CD14-positive monocyte (primary cell): Measurements from ENCODE around the gene TEPSIN. TPM values are rescaled to one million over a fixed set of nuclear protein-coding genes. Genes with fewer than 3 reads are reported as not detected.
A peak's percentile ranks its signal among the peaks of the same experiment; 100 is the strongest.

Experiments used
- DNase-seq, 3 donors: peaks; one replicate each; pipeline ENCODE4 v3.0.0-alpha.2; 2011 to 2022
- H2AFZ ChIP-seq: 2 replicates; pipeline ENCODE4 v1.6.0; 2012; ENCODE audit warnings: mild to moderate bottlenecking, low read depth, low read length, inconsistent platforms; ENCODE audit not compliant: insufficient read depth, poor library complexity, severe bottlenecking
- H3K27ac ChIP-seq, 2 donors: 1 replicate in 1 of 2; 2 replicates in 1 of 2; pipeline ENCODE4 v1.5.1; 2012 to 2013; ENCODE audit warnings: low read length in 2 of 2, control low read depth in 1 of 2, inconsistent platforms in 1 of 2, low read depth in 1 of 2, mild to moderate bottlenecking in 1 of 2
- H3K27me3 ChIP-seq, 2 donors: one replicate each; pipeline versions ENCODE4 v1.6.0 to v1.6.1; 2011 to 2013; ENCODE audit warnings: low read length in 2 of 2; ENCODE audit not compliant: control insufficient read depth in 2 of 2, insufficient read depth in 2 of 2
- H3K36me3 ChIP-seq, 2 donors: replicated peaks in 1 of 2; 1 replicate in 1 of 2; 2 replicates in 1 of 2; pipeline versions ENCODE4 v1.5.1 to v1.6.1; 2012 to 2013; ENCODE audit warnings: low read length in 2 of 2, control low read depth in 1 of 2, inconsistent platforms in 1 of 2, mild to moderate bottlenecking in 1 of 2; ENCODE audit not compliant: insufficient read depth in 2 of 2, control insufficient read depth in 1 of 2
- H3K4me1 ChIP-seq, 2 donors: 1 replicate in 1 of 2; 2 replicates in 1 of 2; pipeline versions ENCODE4 v1.5.1 to v1.6.1; 2012 to 2013; ENCODE audit warnings: low read length in 2 of 2, control low read depth in 1 of 2, inconsistent platforms in 1 of 2, mild to moderate bottlenecking in 1 of 2, moderate library complexity in 1 of 2; ENCODE audit not compliant: insufficient read depth in 2 of 2, control insufficient read depth in 1 of 2
- H3K4me2 ChIP-seq: replicated peaks from 2 replicates; pipeline ENCODE3; 2012; ENCODE audit warnings: low read length, moderate library complexity, mild to moderate bottlenecking; ENCODE audit not compliant: poor library complexity, severe bottlenecking; ENCODE audit errors: extremely low read depth
- H3K4me3 ChIP-seq, 3 experiments: fragments of 200-600 bp in 1 of 3; sonication (generic) in 1 of 3; replicated peaks in 1 of 3; 1 replicate in 2 of 3; 2 replicates in 1 of 3; pipeline ENCODE4 v1.5.1; 2011 to 2013; ENCODE audit warnings: low read length in 3 of 3, mild to moderate bottlenecking in 3 of 3, control low read depth in 2 of 3, low read depth in 2 of 3, inconsistent platforms in 1 of 3, moderate library complexity in 1 of 3
- H3K79me2 ChIP-seq: 2 replicates; pipeline ENCODE4 v1.6.0; 2012; ENCODE audit warnings: mild to moderate bottlenecking, control low read depth, inconsistent platforms, low read length, moderate library complexity; ENCODE audit not compliant: insufficient read depth
- H3K9ac ChIP-seq: 2 replicates; pipeline ENCODE4 v1.6.0; 2017; ENCODE audit warnings: low read length, mild to moderate bottlenecking; ENCODE audit not compliant: insufficient read depth, poor library complexity, severe bottlenecking
- H3K9me3 ChIP-seq, 2 donors: replicated peaks in 1 of 2; 1 replicate in 1 of 2; 2 replicates in 1 of 2; pipeline versions ENCODE4 v1.5.1 to v1.6.1; 2012 to 2013; ENCODE audit warnings: low read length in 2 of 2, control low read depth in 1 of 2; ENCODE audit not compliant: control insufficient read depth in 1 of 2, insufficient read depth in 1 of 2
- H4K20me1 ChIP-seq: 2 replicates; pipeline ENCODE4 v1.6.0; 2012; ENCODE audit warnings: mild to moderate bottlenecking, low read length, control low read depth, moderate library complexity; ENCODE audit not compliant: insufficient read depth
- H3K27ac Mint-ChIP-seq, 7 donors: one replicate each; pipeline ENCODE4 v1.8.0; 2020; ENCODE audit warnings: mild to moderate bottlenecking in 7 of 7, mixed read lengths in 7 of 7, moderate library complexity in 6 of 7, inconsistent platforms in 2 of 7
- H3K27me3 Mint-ChIP-seq, 3 donors: one replicate each; pipeline ENCODE4 v1.8.0; 2021 to 2022; ENCODE audit warnings: low read depth in 3 of 3, mild to moderate bottlenecking in 3 of 3, mixed read lengths in 3 of 3, moderate library complexity in 3 of 3, inconsistent platforms in 1 of 3
- H3K36me3 Mint-ChIP-seq, 2 donors: one replicate each; pipeline ENCODE4 v1.8.0; 2020; ENCODE audit warnings: mixed read lengths in 2 of 2, inconsistent platforms in 1 of 2, mild to moderate bottlenecking in 1 of 2
- H3K4me1 Mint-ChIP-seq: one replicate; pipeline ENCODE4 v1.8.0; 2020; ENCODE audit warnings: mild to moderate bottlenecking, mixed read lengths
- H3K4me3 Mint-ChIP-seq, 2 donors: one replicate each; pipeline ENCODE4 v1.8.0; 2020; ENCODE audit warnings: mild to moderate bottlenecking in 2 of 2, mixed read lengths in 2 of 2, moderate library complexity in 1 of 2
- H3K9me3 Mint-ChIP-seq, 7 donors: one replicate each; pipeline ENCODE4 v1.8.0; 2020 to 2022; ENCODE audit warnings: mixed read lengths in 7 of 7, mild to moderate bottlenecking in 6 of 7, moderate library complexity in 6 of 7, inconsistent platforms in 2 of 7
- CTCF ChIP-seq: fragments of 200-600 bp; IDR thresholded peaks from one replicate; pipeline ENCODE4 v1.8.0; 2022; ENCODE audit warnings: antibody characterized with exemption, mild to moderate bottlenecking
- WGBS: methylation state at CpG from one replicate; pipeline ENCODE4 v1.1.5; 2013; ENCODE audit warnings: missing lambda C conversion rate; ENCODE audit not compliant: insufficient coverage; 5-methylcytosine and 5-hydroxymethylcytosine counted together
- intact Hi-C, 2 donors: fragments of 100-400 bp; cut with micrococcal nuclease; formaldehyde crosslinking; loops; one replicate each; pipeline versions ENCODE4 v1.15.0 to v1.15.1; 2023
- polyA plus RNA-seq, 3 donors: library from polyadenylated mRNA; depleted of rRNA in 1 of 3; unstranded in 2 of 3; stranded (reverse) in 1 of 3; fragments of 300-500 nt in 2 of 3; fragments of >200 nt in 1 of 3; fragmentation: Illumina TruSeq in 2 of 3; gene quantifications; 1 replicate in 2 of 3; 2 replicates in 1 of 3; pipeline ENCODE4 v1.2.3, GENCODE V29; 2012 to 2021

Gene TEPSIN
- polyA plus RNA-seq, 3 donors = 3.4 to 136 (median 4.5) TPM

- Mint-ChIP-seq H3K27ac (peak overlapping the region in 1 of 7 donors; percentile 42), H3K9me3 (peaks cover 0 to 7% (median 0%) of the 10 kb centered on the region in 7 donors), H3K4me3 (no peak overlapping the region), H3K36me3 (no peaks in the 10 kb centered on the region), H3K4me1 (peaks cover 2% of the 10 kb centered on the region), H3K27me3 (peaks cover 13 to 29% (median 17%) of the 10 kb centered on the region in 3 donors)
- 98% methylated on average over 4 of the region's 5 CpGs for whole genome bisulfite sequencing
- Histone ChIP-seq H3K4me3 (no peak overlapping the region), H3K4me1 (no peaks in the 10 kb centered on the region), H4K20me1 (no peaks in the 10 kb centered on the region), H3K9ac (no peak overlapping the region), H3K4me2 (no peak overlapping the region), H3K79me2 (no peaks in the 10 kb centered on the region), H3K9me3 (peaks cover 0 to 3% of the 10 kb centered on the region in 2 donors), H3K36me3 (no peaks in the 10 kb centered on the region), H3K27ac (no peak overlapping the region), H3K27me3 (peaks cover 0 to 20% of the 10 kb centered on the region in 2 donors), H2AFZ (no peak overlapping the region)
- intact Hi-C loops = no loop called here
- no peak for TF ChIP-seq CTCF
- no peak for DNase-seq
These were observed 56.3 kb downstream of the TEPSIN start for GRCh38 chr17:81182596-81182995.

GRCh38 chr17:81181811-81182185 lies 57.1 kb downstream of the TEPSIN start:
- no peak for DNase-seq
- no peak overlapping the region for H2AFZ ChIP-seq
- peaks cover 13 to 29% (median 17%) of the 10 kb centered on the region in 3 donors for H3K27me3 Mint-ChIP-seq
- H3K4me1 ChIP-seq = no peaks in the 10 kb centered on the region
- H3K4me3 ChIP-seq = no peak overlapping the region
- H3K9ac ChIP-seq = no peak overlapping the region
- no peaks in the 10 kb centered on the region for H3K79me2 ChIP-seq
- H3K36me3 Mint-ChIP-seq = no peaks in the 10 kb centered on the region
- H3K4me1 Mint-ChIP-seq = peaks cover 2% of the 10 kb centered on the region
- WGBS = 96% methylated on average over 17 of the region's 19 CpGs
- peaks cover 0 to 7% (median 0%) of the 10 kb centered on the region in 7 donors for H3K9me3 Mint-ChIP-seq
- H3K27me3 ChIP-seq = peaks cover 0 to 20% of the 10 kb centered on the region in 2 donors
- no peak overlapping the region for H3K4me2 ChIP-seq
- H3K9me3 ChIP-seq = peaks cover 0 to 3% of the 10 kb centered on the region in 2 donors
- no peak overlapping the region for H3K27ac Mint-ChIP-seq
- no peak overlapping the region for H3K4me3 Mint-ChIP-seq
- no peaks in the 10 kb centered on the region for H4K20me1 ChIP-seq
- no peak overlapping the region for H3K27ac ChIP-seq
- intact Hi-C loops = no loop called here
- TF ChIP-seq CTCF = no peak
- no peaks in the 10 kb centered on the region for H3K36me3 ChIP-seq
